Iris pigment epithelial cell (primary cell): ENCODE measurements around the gene APOC1.

Source experiments
- DNase-seq: peaks from one replicate; pipeline ENCODE4 v3.0.0-alpha.2; 2011; ENCODE audit warnings: low read depth

APOC1 gene

GRCh38 chr19:44955505-44956439, 41.4 kb downstream of the APOC1 start:
- no peak for DNase-seq

GRCh38 chr19:44957526-44957925, 43.1 kb downstream of the APOC1 start:
- no peak for DNase-seq

GRCh38 chr19:44958090-44958489, 43.7 kb downstream of the APOC1 start:
- DNase-seq, result no peak

GRCh38 chr19:44959691-44960090, 45.3 kb downstream of the APOC1 start:
- no peak for DNase-seq

GRCh38 chr19:44960906-44961728, 46.7 kb downstream of the APOC1 start:
- DNase-seq, result no peak

GRCh38 chr19:44961821-44962220, 47.4 kb downstream of the APOC1 start:
- no peak for DNase-seq

- no peak for DNase-seq
These were observed 53.7 kb downstream of the APOC1 start for GRCh38 chr19:44968118-44968517.

GRCh38 chr19:44968670-44969069, 54.3 kb downstream of the APOC1 start:
- DNase-seq, result no peak
